HAP-1 (cell line): Measurements from ENCODE around the gene DOK7.

Source experiments
- DNase-seq, 2 experiments: peaks; one replicate each; pipeline ENCODE4 v3.0.0-alpha.2; 2016 to 2020; ENCODE audit warnings: low spot score in 2 of 2
- H3K27me3 ChIP-seq: fragments of 250-450 bp; sonication (Bioruptor Pico); 2 replicates; pipeline ENCODE4 v1.5.1; 2020; ENCODE audit warnings: low read depth, mild to moderate bottlenecking, moderate library complexity
- H3K36me3 ChIP-seq: fragments of 250-450 bp; sonication (Bioruptor Pico); replicated peaks from 2 replicates; pipeline ENCODE4 v1.5.1; 2020; ENCODE audit warnings: mild to moderate bottlenecking
- H3K4me1 ChIP-seq: fragments of 250-450 bp; sonication (Bioruptor Pico); 2 replicates; pipeline ENCODE4 v1.5.1; 2020; ENCODE audit warnings: mild to moderate bottlenecking
- H3K4me3 ChIP-seq: fragments of 250-450 bp; sonication (Bioruptor Pico); 2 replicates; pipeline ENCODE4 v1.5.1; 2020; ENCODE audit warnings: mild to moderate bottlenecking, moderate library complexity
- H3K9me3 ChIP-seq: fragments of 250-450 bp; sonication (Bioruptor Pico); 2 replicates; pipeline ENCODE4 v1.5.1; 2020; ENCODE audit warnings: mild to moderate bottlenecking, moderate library complexity
- in situ Hi-C: fragments of 300-500 bp; cut with MboI; formaldehyde crosslinking; loops from 3 replicates; pipeline ENCODE4 v1.14.3; 2020; ENCODE audit warnings: low sequenced_read_pairs, inconsistent platforms, mixed read lengths

DOK7 gene

GRCh38 chr4:3523628-3524221 is 60.6 kb downstream of the DOK7 start:
- no peaks in the 10 kb centered on the region for H3K4me1 ChIP-seq
- H3K36me3 ChIP-seq: peaks cover 41% of the 10 kb centered on the region
- in situ Hi-C loops: no loop called here
- DNase-seq: no peak
- H3K9me3 ChIP-seq: no peaks in the 10 kb centered on the region
- H3K27me3 ChIP-seq: no peaks in the 10 kb centered on the region
- H3K4me3 ChIP-seq: no peak overlapping the region

DNA sequence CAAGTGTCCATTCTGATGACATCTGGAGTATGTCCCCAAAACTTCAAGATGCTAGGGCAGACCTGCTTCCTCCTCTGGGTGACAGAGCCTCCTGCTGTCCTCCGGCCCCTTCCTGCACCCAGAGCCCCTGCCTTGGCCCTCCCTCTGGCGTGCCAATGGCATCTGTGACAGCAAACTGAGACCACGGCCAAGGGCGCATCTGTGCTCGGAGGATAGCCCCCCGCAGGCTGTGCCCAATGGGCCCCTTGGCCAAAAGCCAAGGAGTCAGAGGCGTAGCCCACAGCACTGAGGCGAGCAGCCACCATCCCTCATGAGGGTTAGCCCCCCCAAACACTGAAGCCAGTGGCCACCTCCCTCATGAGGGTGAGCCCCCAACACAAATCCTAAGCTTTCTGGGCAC is 61.2 kb downstream of the DOK7 start:
- H3K4me3 ChIP-seq: no peak overlapping the region
- no peak for DNase-seq
- no peaks in the 10 kb centered on the region for H3K27me3 ChIP-seq
- in situ Hi-C loops: no loop called here
- no peaks in the 10 kb centered on the region for H3K4me1 ChIP-seq
- no peaks in the 10 kb centered on the region for H3K9me3 ChIP-seq
- peaks cover 36% of the 10 kb centered on the region for H3K36me3 ChIP-seq

- DNase-seq: no peak
- H3K36me3 ChIP-seq: peaks cover 31% of the 10 kb centered on the region
- in situ Hi-C loops: no loop called here
- H3K9me3 ChIP-seq: no peaks in the 10 kb centered on the region
- H3K4me3 ChIP-seq: no peak overlapping the region
- no peaks in the 10 kb centered on the region for H3K27me3 ChIP-seq
- no peaks in the 10 kb centered on the region for H3K4me1 ChIP-seq
These were observed 61.8 kb downstream of the DOK7 start for GRCh38 chr4:3524920-3525319.

- Histone ChIP-seq H3K27me3 (no peaks in the 10 kb centered on the region), H3K4me1 (peaks cover 2% of the 10 kb centered on the region; the same call in 1 of the 2 replicates), H3K36me3 (peaks cover 27% of the 10 kb centered on the region), H3K9me3 (no peaks in the 10 kb centered on the region), H3K4me3 (no peak overlapping the region)
- no peak for DNase-seq
- in situ Hi-C loops: no loop called here
These were observed 62.7 kb downstream of the DOK7 start for GRCh38 chr4:3525532-3526430.

- Histone ChIP-seq H3K4me1 (peaks cover 6% of the 10 kb centered on the region; the same call in 1 of the 2 replicates), H3K9me3 (no peaks in the 10 kb centered on the region), H3K36me3 (peaks cover 23% of the 10 kb centered on the region), H3K4me3 (no peak overlapping the region), H3K27me3 (no peaks in the 10 kb centered on the region)
- DNase-seq: no peak
- in situ Hi-C loops: no loop called here
These were observed 63.4 kb downstream of the DOK7 start for GRCh38 chr4:3526456-3526855.

DNA sequence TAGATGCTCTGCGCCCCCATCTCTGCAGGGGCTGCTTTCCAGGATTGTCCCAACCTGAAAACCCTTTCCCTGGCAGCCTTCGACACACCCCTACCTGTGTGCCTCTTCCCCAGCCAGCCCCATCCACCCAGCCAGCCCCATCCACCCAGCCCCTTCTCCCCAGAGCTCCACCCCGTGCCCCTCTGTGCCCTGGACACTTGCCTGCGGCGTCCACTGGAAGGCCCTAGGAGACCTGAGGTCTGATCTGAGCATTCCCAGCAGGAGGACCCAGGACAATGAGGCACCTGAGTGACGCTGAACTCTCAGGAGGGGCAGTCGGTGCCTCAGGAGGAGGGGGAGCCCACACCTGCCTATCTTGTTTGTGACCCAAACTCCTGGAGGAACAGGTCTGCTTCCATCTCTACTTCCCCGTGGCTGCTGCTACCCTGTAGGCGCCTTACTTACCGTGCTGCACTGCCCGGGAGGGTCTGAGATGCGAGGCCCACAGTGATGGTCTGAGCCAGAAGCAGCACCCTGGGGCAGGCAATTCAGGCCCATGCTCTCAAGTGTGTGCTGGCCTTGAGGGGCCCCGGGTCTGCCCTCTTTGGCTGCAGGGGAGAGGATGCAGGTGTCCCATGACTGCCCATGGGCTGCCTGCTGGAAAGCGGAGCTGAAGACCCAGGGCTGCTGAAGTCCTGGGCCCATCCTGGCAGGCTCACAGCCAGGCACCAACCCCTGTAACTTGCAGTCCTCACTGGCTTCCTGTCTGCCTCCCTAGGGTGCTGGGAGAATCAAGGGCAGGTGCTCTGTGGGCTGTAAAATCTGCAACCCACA is 64.2 kb downstream of the DOK7 start:
- in situ Hi-C loops: no loop called here
- Histone ChIP-seq H3K9me3 (no peaks in the 10 kb centered on the region), H3K27me3 (no peaks in the 10 kb centered on the region), H3K36me3 (peaks cover 17% of the 10 kb centered on the region), H3K4me1 (peaks cover 6% of the 10 kb centered on the region; the same call in 1 of the 2 replicates), H3K4me3 (no peak overlapping the region)
- no peak for DNase-seq

GRCh38 chr4:3527914-3528876 is 65.1 kb downstream of the DOK7 start:
- DNase-seq: no peak
- no peaks in the 10 kb centered on the region for H3K9me3 ChIP-seq
- H3K36me3 ChIP-seq: peaks cover 15% of the 10 kb centered on the region
- H3K4me1 ChIP-seq: peaks cover 9% of the 10 kb centered on the region; the same call in 1 of the 2 replicates
- H3K4me3 ChIP-seq: no peak overlapping the region
- H3K27me3 ChIP-seq: no peaks in the 10 kb centered on the region
- in situ Hi-C loops: no loop called here

DNA sequence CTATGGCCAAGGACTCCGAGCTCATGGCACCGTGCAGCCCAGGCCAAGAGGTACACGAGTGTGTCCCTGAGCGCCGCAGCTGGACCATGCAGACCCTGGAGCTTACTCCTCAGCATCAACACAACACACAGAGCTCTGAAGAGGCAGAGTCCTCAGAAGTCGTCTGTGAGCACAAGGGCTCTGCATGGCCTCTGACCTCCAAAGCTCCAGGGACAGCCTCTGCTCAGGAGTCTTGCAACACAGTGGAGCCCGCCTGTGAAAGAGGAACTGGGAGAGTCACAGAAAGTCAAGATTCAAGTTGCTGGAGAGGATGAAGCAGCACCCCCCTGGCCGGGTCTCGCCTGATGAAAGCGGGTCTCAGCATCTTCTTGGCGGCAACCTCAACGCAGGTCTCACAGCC is 66.3 kb downstream of the DOK7 start:
- in situ Hi-C loops: no loop called here
- DNase-seq: no peak
- peaks cover 9% of the 10 kb centered on the region; the same call in 1 of the 2 replicates for H3K4me1 ChIP-seq

GRCh38 chr4:3530051-3530450 is 66.9 kb downstream of the DOK7 start:
- peaks cover 9% of the 10 kb centered on the region; the same call in 1 of the 2 replicates for H3K4me1 ChIP-seq
- H3K27me3 ChIP-seq: no peaks in the 10 kb centered on the region
- H3K9me3 ChIP-seq: no peaks in the 10 kb centered on the region
- in situ Hi-C loops: no loop called here
- H3K36me3 ChIP-seq: peaks cover 4% of the 10 kb centered on the region
- no peak for DNase-seq
- H3K4me3 ChIP-seq: no peak overlapping the region

More for the DNA sequence above, 66.3 kb downstream of the DOK7 start:
- H3K4me3 ChIP-seq: no peak overlapping the region
- H3K36me3 ChIP-seq: peaks cover 6% of the 10 kb centered on the region
- H3K9me3 ChIP-seq: no peaks in the 10 kb centered on the region
- H3K27me3 ChIP-seq: no peaks in the 10 kb centered on the region

DNA sequence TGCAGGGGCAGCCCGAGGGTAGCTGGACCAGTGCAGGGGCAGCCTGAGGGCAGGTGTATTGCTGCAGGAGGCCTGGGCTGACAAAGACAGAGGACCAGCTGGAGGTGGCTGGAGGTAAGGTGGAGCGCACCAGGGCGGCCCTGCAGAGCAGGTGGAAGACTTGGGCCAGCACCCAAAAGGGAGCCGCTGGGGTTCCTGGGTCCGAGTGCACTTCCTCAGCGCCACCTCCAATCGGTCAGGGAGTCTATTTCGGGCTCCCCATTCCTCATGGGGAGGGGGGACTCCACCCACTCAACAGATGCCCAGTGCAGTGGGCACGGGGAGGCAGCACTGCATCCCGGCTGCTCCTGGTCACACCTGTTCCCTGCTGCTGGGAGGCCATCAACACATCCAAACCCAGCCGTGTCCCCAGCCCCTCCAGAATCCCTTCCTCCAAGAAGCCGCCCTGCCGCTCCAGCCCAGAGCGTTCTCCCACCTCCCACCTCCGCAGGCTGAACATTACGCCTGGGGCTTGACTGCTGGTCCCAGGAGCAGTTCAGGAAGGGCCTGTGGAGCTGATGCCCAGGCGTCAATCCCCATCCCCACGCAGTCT is 67.7 kb downstream of the DOK7 start:
- peak in 1 of 2 experiments; percentile 35 for DNase-seq
- no peaks in the 10 kb centered on the region for H3K9me3 ChIP-seq
- in situ Hi-C loops: no loop called here
- H3K4me3 ChIP-seq: peak overlapping the region; percentile 94
- peaks cover 9% of the 10 kb centered on the region; the same call in 1 of the 2 replicates for H3K4me1 ChIP-seq
- H3K27me3 ChIP-seq: no peaks in the 10 kb centered on the region
- peaks cover 4% of the 10 kb centered on the region for H3K36me3 ChIP-seq

DNA sequence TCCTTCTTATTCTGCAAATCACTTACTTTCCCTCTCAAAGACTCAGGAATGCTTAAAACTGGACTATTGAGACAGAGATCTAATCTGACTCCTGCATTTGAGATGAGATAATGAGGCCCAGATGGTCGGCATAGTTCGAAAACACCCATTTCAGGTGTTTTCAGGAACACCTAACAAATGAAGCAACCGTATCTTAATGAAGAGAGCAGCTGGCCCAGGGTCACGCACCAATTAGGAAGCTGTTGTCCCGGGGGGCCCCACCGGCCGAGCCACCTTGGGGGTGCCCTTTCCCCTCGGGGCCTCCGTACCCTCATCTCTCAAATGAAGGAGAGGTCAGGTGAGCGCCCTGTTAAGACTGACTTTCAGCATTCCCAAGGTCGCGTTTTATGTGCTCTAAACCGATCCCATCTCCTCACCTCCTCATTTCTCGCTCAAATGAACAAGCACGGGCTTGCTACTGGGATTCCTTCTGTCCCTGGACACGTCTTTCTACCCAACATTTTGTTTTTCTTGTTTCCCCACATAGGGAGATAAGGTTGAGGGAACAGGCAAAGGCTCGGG is 68.3 kb downstream of the DOK7 start:
- peak in 1 of 2 experiments; percentile 11 for DNase-seq
- Histone ChIP-seq H3K4me1 (peaks cover 9% of the 10 kb centered on the region; the same call in 1 of the 2 replicates), H3K36me3 (peaks cover 4% of the 10 kb centered on the region), H3K27me3 (no peaks in the 10 kb centered on the region), H3K9me3 (no peaks in the 10 kb centered on the region), H3K4me3 (peak overlapping the region; percentile 94)
- in situ Hi-C loops: no loop called here
